SK-N-SH (cell line): ENCODE data around the gene ANKRD11. TPM values are rescaled to one million over a fixed set of nuclear protein-coding genes. Genes with fewer than 3 reads are reported as not detected.
"Not testable (repeated sequence)": the region's sequence is repeated elsewhere in the genome, so short reads cannot be mapped to it uniquely, and the experiment has no call there.

ENCODE experiments used
- CTCF ChIA-PET: fragments of 300-600, 350-600 bp; formaldehyde crosslinking; extraction: SDS; loops from one replicate; lab custom pipeline; 2021; lab: Yijun Ruan, JAX
- POLR2A ChIA-PET: fragments of 350-600 bp; sonication (Branson Sonifier 250); formaldehyde crosslinking; extraction: SDS; loops from one replicate; lab custom pipeline; 2020; ENCODE audit warnings: antibody characterized with exemption, inconsistent platforms; lab: Yijun Ruan, JAX
- DNase-seq: peaks from one replicate; pipeline ENCODE4 v3.0.0; 2012
- H2AFZ ChIP-seq: fragments of 200-600 bp; sonication (generic); 2 replicates; pipeline ENCODE4 v1.8.1; 2016; ENCODE audit warnings: antibody characterized with exemption, mild to moderate bottlenecking, low read depth
- H3F3A ChIP-seq: fragments of 200-600 bp; sonication (generic); replicated peaks from 2 replicates; pipeline ENCODE3; 2016; ENCODE audit warnings: antibody characterized with exemption, mild to moderate bottlenecking; ENCODE audit not compliant: insufficient read depth
- H3K27ac ChIP-seq, 2 experiments: fragments of 200-500 bp in 1 of 2; fragments of 200-600 bp in 1 of 2; sonication (Bioruptor generic) in 1 of 2; sonication (generic), shearing (Covaris generic) in 1 of 2; 2 replicates each; pipeline versions ENCODE4 v1.5.1 to v1.6.1; 2014 to 2016; ENCODE audit warnings: low read depth in 2 of 2, inconsistent platforms in 1 of 2, low read length in 1 of 2, mild to moderate bottlenecking in 1 of 2, mixed read lengths in 1 of 2
- H3K27me3 ChIP-seq: fragments of 200-600 bp; sonication (generic), shearing (Covaris generic); 2 replicates; pipeline ENCODE4 v1.6.1; 2016; ENCODE audit warnings: mixed run types; ENCODE audit not compliant: insufficient read depth
- H3K36me3 ChIP-seq, 2 experiments: fragments of 200-500 bp in 1 of 2; fragments of 200-600 bp in 1 of 2; sonication (Bioruptor generic) in 1 of 2; sonication (generic) in 1 of 2; replicated peaks in 1 of 2; 2 replicates each; pipeline versions ENCODE3 to v1.5.1; 2014 to 2016; ENCODE audit warnings: low read length in 1 of 2, mild to moderate bottlenecking in 1 of 2; ENCODE audit not compliant: insufficient read depth in 2 of 2, control insufficient read depth in 1 of 2
- H3K4me1 ChIP-seq, 2 experiments: fragments of 200-500 bp in 1 of 2; fragments of 200-600 bp in 1 of 2; sonication (Bioruptor generic) in 1 of 2; sonication (generic), shearing (Covaris generic) in 1 of 2; 2 replicates each; pipeline versions ENCODE4 v1.5.1 to v1.6.1; 2014 to 2016; ENCODE audit warnings: low read depth in 1 of 2, low read length in 1 of 2, mixed run types in 1 of 2; ENCODE audit not compliant: insufficient read depth in 2 of 2, control insufficient read depth in 1 of 2
- H3K4me2 ChIP-seq: fragments of 200-600 bp; sonication (generic), shearing (Covaris generic); 2 replicates; pipeline ENCODE4 v1.6.1; 2017; ENCODE audit warnings: mixed run types
- H3K4me3 ChIP-seq, 2 experiments: fragments of 200-500 bp in 1 of 2; fragments of 200-600 bp in 1 of 2; sonication (Bioruptor generic) in 1 of 2; sonication (generic), shearing (Covaris generic) in 1 of 2; 2 replicates each; pipeline versions ENCODE4 v1.5.1 to v1.8.1; 2014 to 2016; ENCODE audit warnings: low read depth in 2 of 2, inconsistent platforms in 1 of 2, low read length in 1 of 2, mild to moderate bottlenecking in 1 of 2, mixed read lengths in 1 of 2, moderate library complexity in 1 of 2
- H3K79me2 ChIP-seq: fragments of 200-600 bp; sonication (generic); 2 replicates; pipeline ENCODE4 v1.8.1; 2017; ENCODE audit warnings: mild to moderate bottlenecking; ENCODE audit not compliant: insufficient read depth
- H3K9ac ChIP-seq: fragments of 200-600 bp; sonication (generic); 2 replicates; pipeline ENCODE4 v1.6.1; 2017; ENCODE audit warnings: mixed run types
- H3K9me2 ChIP-seq: fragments of 200-600 bp; sonication (generic); 2 replicates; pipeline ENCODE4 v1.6.1; 2017; ENCODE audit warnings: mixed run types
- H3K9me3 ChIP-seq: fragments of 200-600 bp; sonication (generic); 2 replicates; pipeline ENCODE4 v1.6.1; 2017; ENCODE audit warnings: mixed run types, mild to moderate bottlenecking, moderate library complexity
- H4K20me1 ChIP-seq: fragments of 200-600 bp; sonication (generic); 2 replicates; pipeline ENCODE4 v1.6.1; 2017; ENCODE audit warnings: mild to moderate bottlenecking, mixed run types; ENCODE audit not compliant: insufficient read depth
- ELF1 ChIP-seq: IDR thresholded peaks from 2 replicates; pipeline ENCODE4 v1.4.0; 2012
- EZH2phosphoT487 ChIP-seq: fragments of 200-600 bp; sonication (generic); IDR thresholded peaks from 2 replicates; pipeline ENCODE4 v1.6.1; 2017; ENCODE audit warnings: low read depth, mixed run types, mild to moderate bottlenecking, antibody characterized with exemption, moderate library complexity, borderline replicate concordance
- FOSL2 ChIP-seq: IDR thresholded peaks from 2 replicates; pipeline ENCODE4 v1.4.0; 2012; ENCODE audit warnings: low read depth, mild to moderate bottlenecking, moderate library complexity, borderline replicate concordance
- GATA2 ChIP-seq: sonication (generic); formaldehyde crosslinking; IDR thresholded peaks from 2 replicates; pipeline ENCODE4 v1.5.0; 2020; ENCODE audit warnings: mild to moderate bottlenecking, missing genetic modification reagents
- JUND ChIP-seq: IDR thresholded peaks from 2 replicates; pipeline ENCODE4 v1.4.0; 2012
- MXI1 ChIP-seq: IDR thresholded peaks from 2 replicates; pipeline ENCODE4 v1.6.1; 2012; ENCODE audit warnings: mild to moderate bottlenecking, low read depth, low read length, improper control_type of control experiment
- NRF1 ChIP-seq: IDR thresholded peaks from 2 replicates; pipeline ENCODE4 v1.6.1; 2012; ENCODE audit warnings: low read depth, mild to moderate bottlenecking, low read length
- RCOR1 ChIP-seq: fragments of 150-350 bp; IDR thresholded peaks from 2 replicates; pipeline ENCODE4 v1.6.1; 2017; ENCODE audit warnings: antibody characterized with exemption, low read length
- RFX5 ChIP-seq: IDR thresholded peaks from 2 replicates; pipeline ENCODE4 v1.6.1; 2012; ENCODE audit warnings: mild to moderate bottlenecking, improper control_type of control experiment, low read length
- TAF1 ChIP-seq: IDR thresholded peaks from 2 replicates; pipeline ENCODE4 v1.6.1; 2012; ENCODE audit warnings: low read depth, mild to moderate bottlenecking, low read length, moderate library complexity, borderline replicate concordance
- WGBS: methylation state at CpG from one replicate; pipeline ENCODE4 v1.1.6; 2017; ENCODE audit warnings: low lambda C conversion rate; 5-methylcytosine and 5-hydroxymethylcytosine counted together
- polyA plus RNA-seq, 3 experiments: library from polyadenylated mRNA; depleted of rRNA; stranded (reverse); fragments of >200 nt; gene quantifications; 2 replicates each; pipeline ENCODE4 v1.2.3, GENCODE V29; 2012
- TF ChIP-seq, protein P1 (sequence below): IDR thresholded peaks from 2 replicates; pipeline ENCODE4 v1.4.0; 2012; ENCODE audit warnings: low read depth, borderline replicate concordance
- TF ChIP-seq, protein P2 (sequence below): fragments of 150-350 bp; IDR thresholded peaks from 2 replicates; pipeline ENCODE4 v1.6.1; 2016; ENCODE audit warnings: mild to moderate bottlenecking, low read depth, low read length
- TF ChIP-seq, protein P3 (sequence below): IDR thresholded peaks from 2 replicates; pipeline ENCODE4 v1.4.0; 2012; ENCODE audit warnings: low read depth

The ANKRD11 gene
- polyA plus RNA-seq, 1 of the 3 experiments (the other 2 are of a cell fraction) = 50.2 TPM

DNA sequence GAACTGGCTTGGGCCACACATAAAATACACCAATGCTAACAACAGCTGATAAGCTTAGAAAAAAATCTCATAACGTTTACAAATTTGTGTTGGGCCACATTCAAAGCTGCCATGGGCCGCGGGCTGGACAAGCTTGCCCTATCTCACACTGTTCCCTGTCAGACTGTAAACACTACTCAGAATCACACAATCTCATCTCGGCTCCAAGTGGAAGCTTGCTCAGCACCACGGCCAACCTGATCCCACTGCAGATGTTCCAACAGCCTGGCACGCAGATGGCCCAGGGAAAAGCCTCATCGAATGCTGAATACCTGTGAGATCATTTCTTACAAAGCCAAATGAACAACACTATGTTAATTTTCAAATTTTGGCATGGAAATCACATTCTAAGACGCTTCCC is 125.8 kb downstream of the ANKRD11 start:
- Histone ChIP-seq H3K9me2 (no peaks in the 10 kb centered on the region), H3K27ac (peak overlapping the region; percentile 51 to 63), H3K27me3 (no peaks in the 10 kb centered on the region), H3K79me2 (peaks cover 100% of the 10 kb centered on the region), H2AFZ (no peak overlapping the region), H3K9me3 (no peaks in the 10 kb centered on the region), H3K9ac (no peak overlapping the region), H3K4me3 (no peak overlapping the region), H3K4me2 (0 out of 2 replicates have a peak overlapping the region, but pooled peaks have one; percentile 47), H3K4me1 (peaks cover 27 to 49% of the 10 kb centered on the region in 2 experiments), H3K36me3 (peaks cover 0 to 7% of the 10 kb centered on the region in 2 experiments)
- ChIA-PET CTCF (interaction anchor here (1.1 to 1.2 kb wide), 2 partner anchors 32 to 627 kb away, joined by 3 read pairs; no protein-coding TSS in a partner anchor), POLR2A (no interaction called here)
- peak; percentile 75 for DNase-seq
- no peak for TF ChIP-seq EZH2phosphoT487
- TF ChIP-seq MXI1 = peak; percentile 47; the same call in 1 of the 2 replicates
- peak; percentile 28; the same call in 1 of the 2 replicates for TF ChIP-seq RCOR1
- TF ChIP-seq GATA2 (CRISPR knock-in tag) = peak; percentile 51; the same call in 1 of the 2 replicates
- TF ChIP-seq, protein P1, sequence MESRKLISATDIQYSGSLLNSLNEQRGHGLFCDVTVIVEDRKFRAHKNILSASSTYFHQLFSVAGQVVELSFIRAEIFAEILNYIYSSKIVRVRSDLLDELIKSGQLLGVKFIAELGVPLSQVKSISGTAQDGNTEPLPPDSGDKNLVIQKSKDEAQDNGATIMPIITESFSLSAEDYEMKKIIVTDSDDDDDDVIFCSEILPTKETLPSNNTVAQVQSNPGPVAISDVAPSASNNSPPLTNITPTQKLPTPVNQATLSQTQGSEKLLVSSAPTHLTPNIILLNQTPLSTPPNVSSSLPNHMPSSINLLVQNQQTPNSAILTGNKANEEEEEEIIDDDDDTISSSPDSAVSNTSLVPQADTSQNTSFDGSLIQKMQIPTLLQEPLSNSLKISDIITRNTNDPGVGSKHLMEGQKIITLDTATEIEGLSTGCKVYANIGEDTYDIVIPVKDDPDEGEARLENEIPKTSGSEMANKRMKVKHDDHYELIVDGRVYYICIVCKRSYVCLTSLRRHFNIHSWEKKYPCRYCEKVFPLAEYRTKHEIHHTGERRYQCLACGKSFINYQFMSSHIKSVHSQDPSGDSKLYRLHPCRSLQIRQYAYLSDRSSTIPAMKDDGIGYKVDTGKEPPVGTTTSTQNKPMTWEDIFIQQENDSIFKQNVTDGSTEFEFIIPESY = no peak
- no peak for TF ChIP-seq NRF1
- TF ChIP-seq RFX5 = no peak
- TF ChIP-seq, all 33 proteins: peak for 3
- peaks cover 26% of the 10 kb centered on the region for H3F3A ChIP-seq
- WGBS = 61% methylated on average over 8 of the region's 8 CpGs
- H4K20me1 ChIP-seq = peaks cover 100% of the 10 kb centered on the region

DNA sequence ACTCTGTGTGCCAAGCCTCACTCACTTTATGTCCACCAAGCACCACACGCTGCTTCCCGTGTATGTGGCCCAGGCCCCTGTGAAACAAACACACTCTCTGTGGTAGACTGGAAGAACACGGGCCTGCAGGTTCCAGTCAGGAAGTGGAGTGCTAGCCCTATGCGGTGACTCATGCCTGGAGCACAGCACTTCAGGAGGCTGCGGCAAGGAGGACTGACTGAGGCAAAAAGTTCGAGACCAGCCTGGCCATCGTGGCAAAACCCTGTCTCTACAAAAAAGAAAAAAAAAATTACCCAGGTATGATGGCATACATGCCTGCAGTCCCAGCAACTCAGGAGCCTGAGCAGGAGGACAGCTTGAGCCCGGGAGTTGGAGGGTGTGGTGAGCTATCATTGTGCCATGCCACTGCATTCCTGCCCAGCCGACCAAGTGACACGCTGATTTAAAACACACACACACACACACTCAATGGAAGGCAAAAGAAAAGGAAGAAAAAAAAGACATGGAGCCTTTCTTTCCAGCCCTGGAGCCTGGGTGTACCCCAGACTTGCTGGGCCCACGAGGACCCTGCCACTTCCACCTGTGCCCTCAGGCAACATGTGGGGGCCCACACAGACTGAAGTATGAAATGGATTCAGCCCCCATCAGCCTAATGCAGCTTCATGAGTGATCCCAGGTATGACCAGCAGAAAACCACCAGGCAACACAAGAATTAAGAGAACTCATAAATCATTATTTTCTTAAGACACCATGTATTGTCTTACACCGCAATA is 126.6 kb downstream of the ANKRD11 start:
- Histone ChIP-seq H4K20me1 (peaks cover 100% of the 10 kb centered on the region), H3K9me2 (no peaks in the 10 kb centered on the region), H3K4me1 (peaks cover 24 to 47% of the 10 kb centered on the region in 2 experiments), H3K36me3 (peaks cover 0 to 7% of the 10 kb centered on the region in 2 experiments), H3K9ac (no peak overlapping the region), H3F3A (peaks cover 24% of the 10 kb centered on the region), H3K9me3 (no peaks in the 10 kb centered on the region), H3K27me3 (no peaks in the 10 kb centered on the region), H3K4me2 (peak overlapping the region; percentile 47; the same call in 1 of the 2 replicates), H2AFZ (no peak overlapping the region), H3K4me3 (no peak overlapping the region), H3K79me2 (peaks cover 100% of the 10 kb centered on the region), H3K27ac (peak overlapping the region; percentile 39 to 63; a peak in 3 of 4 replicates)
- POLR2A ChIA-PET = no interaction called here
- DNase-seq = peak; percentile 21
- TF ChIP-seq TAF1 (no peak), ELF1 (peak; percentile 60), FOSL2 (peak; percentile 84), JUND (peak; percentile 72)
- TF ChIP-seq, protein P2, sequence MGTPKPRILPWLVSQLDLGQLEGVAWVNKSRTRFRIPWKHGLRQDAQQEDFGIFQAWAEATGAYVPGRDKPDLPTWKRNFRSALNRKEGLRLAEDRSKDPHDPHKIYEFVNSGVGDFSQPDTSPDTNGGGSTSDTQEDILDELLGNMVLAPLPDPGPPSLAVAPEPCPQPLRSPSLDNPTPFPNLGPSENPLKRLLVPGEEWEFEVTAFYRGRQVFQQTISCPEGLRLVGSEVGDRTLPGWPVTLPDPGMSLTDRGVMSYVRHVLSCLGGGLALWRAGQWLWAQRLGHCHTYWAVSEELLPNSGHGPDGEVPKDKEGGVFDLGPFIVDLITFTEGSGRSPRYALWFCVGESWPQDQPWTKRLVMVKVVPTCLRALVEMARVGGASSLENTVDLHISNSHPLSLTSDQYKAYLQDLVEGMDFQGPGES = no peak
- TF ChIP-seq, protein P3, sequence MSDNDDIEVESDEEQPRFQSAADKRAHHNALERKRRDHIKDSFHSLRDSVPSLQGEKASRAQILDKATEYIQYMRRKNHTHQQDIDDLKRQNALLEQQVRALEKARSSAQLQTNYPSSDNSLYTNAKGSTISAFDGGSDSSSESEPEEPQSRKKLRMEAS = 0 out of 2 replicates have a peak, but pooled peaks have one; percentile 36
- 44% methylated on average over 12 of the region's 12 CpGs for WGBS
- CTCF ChIA-PET = interaction anchor here (1.1 to 1.7 kb wide), 2 partner anchors 8 to 626 kb away, joined by 3 read pairs; no protein-coding TSS in a partner anchor

DNA sequence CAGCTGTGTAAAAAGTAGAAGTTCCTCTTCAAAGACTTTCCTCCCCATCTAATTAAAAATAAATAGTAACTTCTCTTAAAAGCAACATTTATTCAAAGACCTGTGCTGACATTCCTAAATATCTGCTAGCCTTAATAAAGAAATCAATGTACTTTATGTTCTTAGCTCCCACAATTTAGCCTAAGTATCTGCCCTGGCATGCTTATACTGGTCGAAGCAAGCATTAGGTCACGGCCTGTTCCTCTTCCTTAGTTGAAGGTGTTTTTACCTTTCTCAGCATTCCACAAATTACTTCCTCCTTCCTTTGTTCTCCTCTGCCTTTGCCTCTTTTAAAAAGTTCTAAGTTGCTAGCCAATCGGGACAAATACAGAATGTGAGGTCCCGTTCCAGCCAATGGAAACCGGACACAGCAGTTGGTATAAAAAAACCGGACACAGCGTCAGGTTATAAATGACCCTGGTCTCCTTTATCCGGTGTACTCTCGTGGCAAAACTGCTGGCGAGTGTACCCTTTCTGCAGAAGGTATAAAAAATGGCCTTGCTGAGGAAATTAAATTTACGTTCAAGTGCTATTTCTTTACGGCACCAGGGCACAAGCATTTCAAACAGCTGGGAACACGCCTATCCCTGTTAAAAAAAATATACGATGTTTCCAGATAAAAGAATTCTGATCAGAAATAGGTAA is 127.7 kb downstream of the ANKRD11 start:
- peaks cover 100% of the 10 kb centered on the region for H3K79me2 ChIP-seq
- H3K27me3 ChIP-seq, H3K9me3 ChIP-seq, POLR2A ChIA-PET, H2AFZ ChIP-seq, H3K9ac ChIP-seq, H3K9me2 ChIP-seq, H3K4me3 ChIP-seq, H3K4me2 ChIP-seq, H3K27ac ChIP-seq, DNase-seq, H3K36me3 ChIP-seq: not testable (repeated sequence)
- peaks cover 24 to 53% of the 10 kb centered on the region in 2 experiments for H3K4me1 ChIP-seq
- peaks cover 100% of the 10 kb centered on the region for H4K20me1 ChIP-seq
- 94% methylated on average over 11 of the region's 14 CpGs for whole genome bisulfite sequencing
- H3F3A ChIP-seq = peaks cover 24% of the 10 kb centered on the region
- CTCF ChIA-PET = interaction anchor here (1.1 to 1.7 kb wide), 3 partner anchors 9 to 20 kb away, joined by 3 to 4 read pairs (median 3); no protein-coding TSS in a partner anchor
